IgD-negative memory B cell (primary cell): ENCODE data around the gene TMEM127. TPM values are rescaled to one million over a fixed set of nuclear protein-coding genes. Genes with fewer than 3 reads are reported as not detected.
"Not testable (repeated sequence)": the region's sequence is repeated elsewhere in the genome, so short reads cannot be mapped to it uniquely, and the experiment has no call there.

Experiments
- H3K27ac Mint-ChIP-seq, 3 donors: one replicate each; pipeline ENCODE4 v1.8.0; 2020 to 2022; ENCODE audit warnings: mild to moderate bottlenecking in 3 of 3, mixed read lengths in 3 of 3, moderate library complexity in 1 of 3
- H3K27me3 Mint-ChIP-seq: one replicate; pipeline ENCODE4 v1.8.0; 2021; ENCODE audit warnings: mixed read lengths
- H3K36me3 Mint-ChIP-seq: one replicate; pipeline ENCODE4 v1.8.0; 2020; ENCODE audit warnings: mild to moderate bottlenecking, mixed read lengths
- H3K4me1 Mint-ChIP-seq, 3 donors: one replicate each; pipeline ENCODE4 v1.8.0; 2020 to 2022; ENCODE audit warnings: mixed read lengths in 3 of 3, mild to moderate bottlenecking in 1 of 3
- H3K4me3 Mint-ChIP-seq, 4 donors: one replicate each; pipeline ENCODE4 v1.8.0; 2020 to 2022; ENCODE audit warnings: mild to moderate bottlenecking in 4 of 4, mixed read lengths in 4 of 4, moderate library complexity in 3 of 4
- H3K9me3 Mint-ChIP-seq, 3 donors: one replicate each; pipeline ENCODE4 v1.8.0; 2020 to 2021; ENCODE audit warnings: mixed read lengths in 3 of 3, mild to moderate bottlenecking in 1 of 3
- polyA plus RNA-seq: library from polyadenylated mRNA; unstranded; fragments of 300-500 nt; fragmentation: Illumina TruSeq; gene quantifications from one replicate; pipeline ENCODE4 v1.2.3, GENCODE V29; 2021

Gene TMEM127
- polyA plus RNA-seq, 1 donor from 2014 or later, result 41.7 TPM

GRCh38 chr2:96257744-96258143 is 8.1 kb downstream of the TMEM127 start:
- H3K9me3 Mint-ChIP-seq, H3K27me3 Mint-ChIP-seq: not testable (repeated sequence)
- peak overlapping the region in 2 of 3 donors; percentile 81 to 88 for H3K27ac Mint-ChIP-seq
- peaks cover 11% of the 10 kb centered on the region for H3K36me3 Mint-ChIP-seq
- peak overlapping the region in 2 of 4 donors; percentile 28 to 74 for H3K4me3 Mint-ChIP-seq
- peaks cover 40 to 43% (median 42%) of the 10 kb centered on the region in 3 donors for H3K4me1 Mint-ChIP-seq

DNA sequence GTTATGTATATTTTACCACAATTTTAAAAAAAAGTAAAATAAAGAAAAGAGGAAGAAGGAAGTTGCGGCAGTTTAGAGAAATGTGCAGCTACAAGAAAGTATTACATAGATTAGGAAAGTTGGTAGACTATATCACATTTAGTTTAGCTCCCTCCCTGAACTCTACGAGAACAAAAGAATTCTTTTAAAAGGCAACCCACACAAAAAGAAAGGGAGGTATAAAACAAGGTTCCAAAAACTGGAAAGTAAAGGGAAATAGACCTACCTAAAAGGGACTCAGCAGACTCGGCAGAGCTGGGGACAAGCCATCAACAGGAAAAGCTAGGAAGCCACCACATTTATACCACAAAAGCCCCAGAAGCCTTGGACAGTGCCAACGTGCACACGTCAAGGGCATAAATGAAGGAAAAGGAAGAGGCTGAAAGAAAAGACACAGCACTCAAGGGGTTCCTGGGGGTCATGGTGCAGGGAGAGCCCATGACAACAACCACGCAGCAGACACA is 9.1 kb downstream of the TMEM127 start:
- H3K27ac Mint-ChIP-seq, result peak overlapping the region; percentile 59 to 94 (median 89)
- peaks cover 11% of the 10 kb centered on the region for H3K36me3 Mint-ChIP-seq
- peaks cover 40 to 42% (median 40%) of the 10 kb centered on the region in 3 donors for H3K4me1 Mint-ChIP-seq
- no peaks in the 10 kb centered on the region for H3K27me3 Mint-ChIP-seq
- peak overlapping the region in 3 of 4 donors; percentile 27 to 91 (median 39) for H3K4me3 Mint-ChIP-seq
- H3K9me3 Mint-ChIP-seq, result no peaks in the 10 kb centered on the region

DNA sequence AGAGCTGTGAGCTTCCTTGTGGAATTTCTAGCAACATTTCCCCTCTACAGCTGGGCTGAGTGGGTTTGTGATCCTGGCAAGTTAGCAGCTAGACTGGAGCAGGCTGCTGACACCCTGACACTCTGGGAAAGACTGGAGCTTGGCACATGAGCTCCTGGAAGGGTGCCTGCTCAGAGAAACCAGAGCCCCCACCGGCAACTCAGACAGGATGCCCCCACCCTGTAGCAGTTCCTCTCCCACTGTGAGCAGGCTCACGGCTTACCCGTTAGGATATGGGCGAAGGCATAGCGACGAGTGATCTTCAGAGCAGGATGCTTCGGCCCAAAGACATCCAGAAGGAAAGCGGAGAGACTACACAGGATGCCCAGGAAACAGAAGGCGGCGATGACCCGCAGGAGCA is 11.2 kb downstream of the TMEM127 start:
- Mint-ChIP-seq H3K9me3 (no peaks in the 10 kb centered on the region), H3K4me3 (no peak overlapping the region), H3K27me3 (no peaks in the 10 kb centered on the region), H3K4me1 (peaks cover 25 to 35% (median 28%) of the 10 kb centered on the region in 3 donors), H3K27ac (peak overlapping the region in 1 of 3 donors; percentile 97), H3K36me3 (peaks cover 9% of the 10 kb centered on the region)

GRCh38 chr2:96253006-96253405 is 12.8 kb downstream of the TMEM127 start:
- Mint-ChIP-seq H3K36me3 (peaks cover 8% of the 10 kb centered on the region), H3K27me3 (no peaks in the 10 kb centered on the region), H3K27ac (no peak overlapping the region), H3K9me3 (no peaks in the 10 kb centered on the region), H3K4me3 (no peak overlapping the region), H3K4me1 (peaks cover 15 to 24% (median 16%) of the 10 kb centered on the region in 3 donors)

GRCh38 chr2:96252526-96252925 is 13.3 kb downstream of the TMEM127 start:
- H3K4me3 Mint-ChIP-seq, result no peak overlapping the region
- no peaks in the 10 kb centered on the region for H3K9me3 Mint-ChIP-seq
- H3K27ac Mint-ChIP-seq, result peak overlapping the region in 1 of 3 donors; percentile 49
- H3K27me3 Mint-ChIP-seq, result no peaks in the 10 kb centered on the region
- H3K4me1 Mint-ChIP-seq, result peaks cover 11 to 19% (median 14%) of the 10 kb centered on the region in 3 donors
- peaks cover 8% of the 10 kb centered on the region for H3K36me3 Mint-ChIP-seq

- Mint-ChIP-seq H3K9me3 (no peaks in the 10 kb centered on the region), H3K27me3 (no peaks in the 10 kb centered on the region), H3K27ac (peak overlapping the region in 1 of 3 donors; percentile 49), H3K4me1 (peaks cover 11 to 16% (median 15%) of the 10 kb centered on the region in 3 donors), H3K4me3 (no peak overlapping the region), H3K36me3 (peaks cover 9% of the 10 kb centered on the region)
These were observed 14.0 kb downstream of the TMEM127 start for GRCh38 chr2:96251721-96252292.

DNA sequence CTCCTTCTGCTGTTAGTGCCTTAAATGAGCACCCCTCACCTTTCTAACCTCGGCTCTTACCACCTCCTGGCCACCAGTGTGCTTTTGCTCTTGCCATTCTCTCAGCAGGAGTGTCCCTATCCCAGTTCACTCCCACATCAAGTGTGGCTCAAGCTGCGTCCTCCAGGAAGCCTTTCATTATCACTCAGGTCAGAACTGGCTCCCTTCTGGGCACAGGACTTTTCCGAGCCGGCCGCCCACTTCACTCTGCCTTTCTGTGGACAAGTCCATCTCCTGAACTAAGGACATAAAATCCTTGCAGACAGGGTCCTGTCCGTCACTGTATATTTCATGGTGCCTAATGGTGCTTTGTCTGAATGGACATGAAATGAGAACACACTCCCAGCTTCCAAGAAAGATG is 15.6 kb downstream of the TMEM127 start:
- Mint-ChIP-seq H3K4me3 (no peak overlapping the region), H3K9me3 (no peaks in the 10 kb centered on the region), H3K27ac (peak overlapping the region in 2 of 3 donors; percentile 55 to 95), H3K4me1 (peaks cover 14 to 22% (median 18%) of the 10 kb centered on the region in 3 donors), H3K36me3 (peaks cover 14% of the 10 kb centered on the region), H3K27me3 (no peaks in the 10 kb centered on the region)

- H3K4me1 Mint-ChIP-seq, result peaks cover 14 to 23% (median 21%) of the 10 kb centered on the region in 3 donors
These were observed 16.1 kb downstream of the TMEM127 start for GRCh38 chr2:96249654-96250053.

GRCh38 chr2:96248624-96249023 is 17.2 kb downstream of the TMEM127 start:
- Mint-ChIP-seq H3K9me3 (no peaks in the 10 kb centered on the region), H3K27ac (no peak overlapping the region), H3K4me3 (no peak overlapping the region)

More at GRCh38 chr2:96249654-96250053, 16.1 kb downstream of the TMEM127 start:
- no peaks in the 10 kb centered on the region for H3K27me3 Mint-ChIP-seq
- no peaks in the 10 kb centered on the region for H3K9me3 Mint-ChIP-seq
- peak overlapping the region in 2 of 3 donors; percentile 15 to 95 for H3K27ac Mint-ChIP-seq
- no peak overlapping the region for H3K4me3 Mint-ChIP-seq
- H3K36me3 Mint-ChIP-seq, result peaks cover 14% of the 10 kb centered on the region

DNA sequence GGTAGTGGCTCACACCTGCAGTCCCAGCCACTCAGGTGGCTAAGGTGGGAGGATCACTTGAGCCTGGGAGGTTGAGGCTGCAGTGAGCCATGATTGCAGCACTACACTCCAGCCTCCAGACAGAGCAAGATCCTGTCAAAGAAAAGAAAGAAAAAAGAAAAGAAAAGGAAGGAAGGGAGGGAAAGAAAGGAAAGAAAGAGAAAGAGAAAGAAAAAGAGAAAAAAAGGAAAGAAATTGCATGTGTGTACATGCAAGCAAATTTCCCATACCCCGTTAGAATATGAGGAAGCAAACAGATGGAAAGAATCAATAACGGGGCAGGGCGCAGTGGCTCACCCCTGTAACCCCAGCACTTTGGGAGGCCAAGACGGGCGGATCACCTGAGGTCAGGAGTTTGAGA is 17.9 kb downstream of the TMEM127 start:
- Mint-ChIP-seq H3K4me1 (peaks cover 16 to 24% (median 22%) of the 10 kb centered on the region in 3 donors), H3K9me3 (no peaks in the 10 kb centered on the region), H3K4me3 (peak overlapping the region in 2 of 4 donors; percentile 45 to 54), H3K36me3 (peaks cover 8% of the 10 kb centered on the region), H3K27ac (peak overlapping the region in 1 of 3 donors; percentile 86), H3K27me3 (no peaks in the 10 kb centered on the region)

More at GRCh38 chr2:96248624-96249023, 17.2 kb downstream of the TMEM127 start:
- H3K27me3 Mint-ChIP-seq, result no peaks in the 10 kb centered on the region
- H3K36me3 Mint-ChIP-seq, result peaks cover 11% of the 10 kb centered on the region
- H3K4me1 Mint-ChIP-seq, result peaks cover 16 to 24% (median 22%) of the 10 kb centered on the region in 3 donors

- H3K4me1 Mint-ChIP-seq, result peaks cover 24 to 30% (median 27%) of the 10 kb centered on the region in 3 donors
- H3K9me3 Mint-ChIP-seq, result no peaks in the 10 kb centered on the region
- H3K27ac Mint-ChIP-seq, result peak overlapping the region in 1 of 3 donors; percentile 82
- no peaks in the 10 kb centered on the region for H3K27me3 Mint-ChIP-seq
- peaks cover 8% of the 10 kb centered on the region for H3K36me3 Mint-ChIP-seq
- H3K4me3 Mint-ChIP-seq, result no peak overlapping the region
These were observed 18.8 kb downstream of the TMEM127 start for GRCh38 chr2:96247009-96247408.

DNA sequence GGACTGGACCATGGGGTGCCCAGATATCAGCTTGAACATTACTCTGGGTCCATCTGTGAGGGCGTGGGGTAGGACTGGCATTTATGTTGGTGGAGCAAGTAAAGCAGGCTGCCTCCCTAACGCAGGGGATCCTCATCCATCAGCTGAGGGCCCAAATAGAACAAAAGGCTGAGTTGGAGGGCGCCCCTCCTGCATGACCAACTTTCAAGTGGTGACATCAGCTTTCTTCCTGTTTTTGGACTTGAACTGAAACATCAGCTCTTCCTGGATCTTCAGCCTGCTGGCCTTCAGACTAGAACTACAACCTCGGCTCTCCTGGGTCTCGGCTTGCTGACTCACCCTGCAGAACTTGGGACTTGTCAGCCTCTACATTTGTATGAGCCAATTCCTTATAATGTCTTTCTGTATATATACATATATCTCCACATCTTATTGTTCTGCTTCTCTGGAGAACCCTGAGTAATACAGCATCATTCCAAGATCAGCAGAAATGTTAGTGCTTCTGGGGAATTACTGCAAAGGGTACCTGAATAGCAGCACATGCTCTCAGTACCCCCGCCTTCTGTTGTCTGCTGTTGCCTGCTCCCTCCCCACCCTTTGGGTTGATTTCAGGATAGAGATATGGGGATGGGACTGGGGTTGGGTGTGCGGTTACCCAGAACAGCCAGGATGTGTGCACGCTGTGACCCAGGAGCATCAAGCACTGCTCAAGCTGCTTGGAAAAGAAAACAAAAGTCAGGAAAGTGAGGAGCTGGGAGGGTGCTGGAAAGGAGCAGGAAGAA is 20.0 kb downstream of the TMEM127 start:
- no peaks in the 10 kb centered on the region for H3K9me3 Mint-ChIP-seq
- H3K36me3 Mint-ChIP-seq, result peaks cover 8% of the 10 kb centered on the region
- H3K27me3 Mint-ChIP-seq, result no peaks in the 10 kb centered on the region
- peaks cover 35 to 41% (median 38%) of the 10 kb centered on the region in 3 donors for H3K4me1 Mint-ChIP-seq
- H3K4me3 Mint-ChIP-seq, result peak overlapping the region in 1 of 4 donors; percentile 65
- peak overlapping the region; percentile 13 to 69 (median 68) for H3K27ac Mint-ChIP-seq

DNA sequence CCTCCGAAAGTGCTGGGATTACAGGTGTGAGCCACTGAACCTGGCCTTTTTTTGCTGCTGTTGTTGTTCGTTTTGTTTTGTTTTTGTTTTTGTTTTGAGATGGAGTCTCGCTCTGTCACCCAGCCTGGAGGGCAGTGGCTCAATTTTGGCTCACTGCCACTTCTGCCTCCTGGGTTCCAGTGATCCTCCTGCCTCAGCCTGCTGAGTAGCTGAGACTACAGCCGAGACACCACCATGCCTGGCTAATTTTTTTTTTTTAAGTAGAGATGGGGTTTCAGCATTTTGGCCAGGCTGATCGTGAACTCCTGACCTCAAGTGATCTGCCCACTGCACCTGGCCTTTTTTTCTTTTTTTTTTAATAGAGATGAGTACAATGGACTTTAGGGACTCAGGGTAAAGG is 22.0 kb downstream of the TMEM127 start:
- H3K27me3 Mint-ChIP-seq, result no peaks in the 10 kb centered on the region
- peak overlapping the region in 1 of 3 donors; percentile 81 for H3K27ac Mint-ChIP-seq

GRCh38 chr2:96241900-96242611 is 23.7 kb downstream of the TMEM127 start:
- peaks cover 31 to 40% (median 35%) of the 10 kb centered on the region in 3 donors for H3K4me1 Mint-ChIP-seq

More for the DNA sequence above, 22.0 kb downstream of the TMEM127 start:
- Mint-ChIP-seq H3K4me3 (no peak overlapping the region), H3K9me3 (no peaks in the 10 kb centered on the region), H3K36me3 (peaks cover 8% of the 10 kb centered on the region), H3K4me1 (peaks cover 31 to 42% (median 40%) of the 10 kb centered on the region in 3 donors)

More at GRCh38 chr2:96241900-96242611, 23.7 kb downstream of the TMEM127 start:
- Mint-ChIP-seq H3K9me3 (no peaks in the 10 kb centered on the region), H3K36me3 (peaks cover 10% of the 10 kb centered on the region), H3K27me3 (no peaks in the 10 kb centered on the region), H3K4me3 (peak overlapping the region; percentile 70 to 92 (median 83)), H3K27ac (peak overlapping the region; percentile 57 to 97 (median 90))
